Anterior cingulate cortex (tissue), 58 donors: ENCODE data around the gene QKI.

Experiments
- DNase-seq, 58 donors: peaks; one replicate each; lab custom pipeline; 2025; lab: John Stamatoyannopoulos, UW

Gene QKI

DNA sequence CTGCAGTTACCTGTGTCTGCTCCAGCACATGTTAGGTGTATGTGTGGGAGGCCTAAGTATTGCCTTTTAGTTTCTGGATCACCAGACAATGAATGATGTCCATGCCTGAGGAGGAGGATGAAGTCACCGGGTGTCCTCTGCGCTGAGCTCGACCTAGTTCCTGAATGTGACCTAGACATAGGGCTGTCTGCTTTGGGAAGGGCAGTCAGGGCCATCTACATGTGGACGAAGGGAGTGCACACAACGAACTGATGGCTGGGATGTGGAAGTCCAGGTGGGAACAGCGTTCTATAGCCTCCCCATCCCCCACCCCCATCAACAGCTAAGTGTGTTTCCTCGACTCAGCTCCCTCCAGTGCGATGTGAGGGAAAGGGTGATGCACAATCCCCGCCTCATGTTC, 186.3 kb downstream of the QKI start:
- DNase-seq, result no peak

DNA sequence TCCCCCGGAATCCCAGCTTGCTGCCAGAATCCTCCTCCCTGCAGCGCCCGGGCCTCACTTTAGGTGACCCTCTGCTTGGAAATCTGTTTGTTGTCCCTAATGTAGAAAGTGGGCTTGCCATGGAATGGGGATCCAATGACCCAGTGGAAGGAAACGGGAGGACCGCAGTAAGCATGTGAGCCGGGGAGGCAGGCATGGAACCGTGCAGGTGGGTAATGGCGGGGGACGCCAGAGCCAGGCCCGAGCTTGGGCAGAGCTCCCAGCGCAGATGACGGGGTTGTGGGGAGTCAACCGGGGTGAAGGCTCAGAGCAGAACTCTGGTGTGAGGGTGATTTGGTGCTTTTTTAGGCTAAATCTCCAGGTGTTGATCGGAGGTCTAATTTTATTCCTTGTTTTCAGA, 188.3 kb downstream of the QKI start:
- DNase-seq, result no peak

DNA sequence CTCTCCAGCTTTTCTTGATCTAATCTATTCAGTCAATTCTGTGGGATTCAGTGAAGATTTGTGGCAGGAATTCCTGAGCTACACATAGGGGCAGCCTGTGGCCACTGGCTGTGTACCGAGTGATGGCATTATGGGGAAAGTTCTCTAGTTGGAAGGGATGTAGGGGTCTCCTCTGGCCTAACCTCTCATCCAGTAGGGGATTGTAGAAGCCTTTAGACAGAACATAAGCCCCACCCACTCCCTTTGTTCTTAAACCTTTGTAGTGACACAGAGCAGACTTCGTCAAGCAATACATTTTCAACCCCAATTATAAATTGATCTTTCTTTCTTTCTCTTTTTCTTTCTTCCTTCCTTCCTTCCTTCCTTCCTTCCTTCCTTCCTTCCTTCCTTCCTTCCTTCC, 188.9 kb downstream of the QKI start:
- no peak for DNase-seq

DNA sequence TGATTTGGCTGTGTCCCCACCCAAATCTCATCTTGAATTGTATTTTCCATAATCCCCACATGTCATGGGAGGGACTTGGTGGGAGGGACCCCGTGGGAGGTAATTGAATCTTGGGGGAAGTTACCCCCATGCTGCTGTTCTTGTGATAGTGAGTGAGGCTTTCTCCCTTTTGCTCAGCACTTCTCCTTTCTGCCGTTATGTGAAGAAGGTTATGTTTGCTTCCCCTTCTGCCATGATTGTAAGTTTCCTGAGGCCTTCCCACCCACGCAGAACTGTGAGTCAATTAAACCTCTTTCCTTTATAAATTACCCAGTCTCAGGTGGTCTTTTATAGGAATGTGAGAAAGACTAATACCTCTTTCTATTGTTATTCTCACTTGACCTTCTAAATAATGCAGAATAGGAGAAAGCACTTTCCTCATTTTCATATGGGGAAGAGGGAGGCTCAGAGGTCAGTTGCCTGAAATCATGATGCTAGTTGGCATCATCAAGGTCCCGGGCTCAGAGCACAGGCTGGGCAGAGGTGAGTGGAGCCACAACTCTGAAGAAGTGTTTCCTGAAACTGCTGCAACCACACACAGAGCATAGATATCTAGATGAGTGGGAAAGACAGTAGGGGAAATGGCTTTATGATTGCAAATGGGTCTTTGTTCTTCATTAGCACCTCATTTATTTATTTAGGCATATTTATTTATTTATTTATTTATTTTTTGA, 191.0 kb downstream of the QKI start:
- no peak for DNase-seq

DNA sequence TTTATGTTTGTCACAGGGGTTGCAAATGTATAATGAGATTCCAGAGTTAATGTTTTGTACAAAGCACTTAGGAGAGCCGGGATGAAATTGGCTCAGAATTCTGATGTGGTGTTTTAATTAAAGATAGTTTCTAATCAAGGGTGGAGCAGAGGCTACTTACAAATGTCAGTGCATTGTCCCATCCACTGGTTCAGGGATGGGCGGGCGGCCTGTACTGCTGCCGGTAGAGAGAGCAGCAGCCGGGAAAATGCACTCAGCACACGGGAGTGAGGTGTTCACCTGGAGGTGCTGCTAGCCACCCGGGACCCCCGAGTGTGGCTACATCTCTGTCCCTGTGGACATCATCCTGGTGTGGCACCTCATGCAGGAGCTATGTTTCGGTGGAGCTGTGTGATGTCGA, 193.3 kb downstream of the QKI start:
- no peak for DNase-seq

DNA sequence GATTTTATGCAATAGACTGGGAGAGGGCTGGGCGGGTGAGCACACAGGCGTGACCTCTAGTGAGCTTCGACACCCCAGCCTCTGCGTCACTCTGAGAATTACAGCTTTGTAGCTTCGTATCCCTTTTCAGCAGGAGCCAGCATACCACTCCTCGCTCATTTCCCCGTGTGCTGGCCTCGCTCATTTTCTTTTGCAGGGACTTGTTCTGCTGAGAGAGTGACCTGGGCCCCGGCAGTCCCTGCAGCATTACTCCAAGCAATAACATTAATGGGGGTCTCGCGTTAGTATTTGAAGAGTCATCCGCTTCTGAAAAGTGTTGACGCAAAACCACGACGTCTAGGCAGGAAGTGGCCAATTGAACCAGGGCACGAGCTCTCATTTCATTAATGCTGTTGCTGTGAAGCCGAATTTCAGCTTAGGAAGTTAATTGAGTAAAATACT, 193.7 kb downstream of the QKI start:
- DNase-seq, result no peak

DNA sequence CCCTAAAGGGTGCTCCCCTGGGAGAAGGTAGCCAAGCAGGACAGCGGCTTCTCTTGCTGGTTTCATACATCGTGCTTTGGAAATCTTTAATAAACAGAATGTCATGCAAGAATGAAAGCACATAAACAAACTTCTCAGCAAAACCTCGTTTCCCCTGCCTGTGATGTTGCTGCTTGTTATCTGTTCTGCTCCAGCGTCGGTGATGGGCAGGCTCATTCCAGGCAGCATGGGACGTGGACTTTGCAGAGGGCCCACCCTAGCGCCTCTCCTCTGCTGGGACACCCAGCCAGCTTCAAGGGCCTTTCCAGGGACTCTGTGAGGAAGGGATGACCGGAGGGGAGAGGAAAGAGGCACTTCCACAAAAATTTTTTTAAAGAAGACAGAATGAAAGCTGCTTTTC, 197.7 kb downstream of the QKI start:
- DNase-seq, result no peak

DNA sequence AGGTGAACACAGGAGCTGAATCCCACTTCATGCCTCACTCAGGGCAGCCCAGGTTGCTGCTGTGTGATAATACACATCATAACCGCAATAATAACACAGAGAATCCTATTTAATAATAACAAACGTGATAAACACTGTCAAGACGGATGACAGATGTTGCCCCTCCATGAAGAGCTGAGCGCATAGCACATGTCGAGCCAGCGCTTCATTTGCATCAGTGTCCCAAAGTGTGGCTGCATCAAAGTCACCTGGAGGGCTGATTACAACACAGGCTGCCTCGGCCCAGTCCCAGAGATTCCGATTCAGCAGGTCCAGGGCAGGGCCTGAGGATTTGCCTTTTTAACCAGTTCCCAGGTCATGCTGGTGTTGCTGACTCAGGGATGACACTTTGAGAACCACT, 198.5 kb downstream of the QKI start:
- DNase-seq, result no peak

DNA sequence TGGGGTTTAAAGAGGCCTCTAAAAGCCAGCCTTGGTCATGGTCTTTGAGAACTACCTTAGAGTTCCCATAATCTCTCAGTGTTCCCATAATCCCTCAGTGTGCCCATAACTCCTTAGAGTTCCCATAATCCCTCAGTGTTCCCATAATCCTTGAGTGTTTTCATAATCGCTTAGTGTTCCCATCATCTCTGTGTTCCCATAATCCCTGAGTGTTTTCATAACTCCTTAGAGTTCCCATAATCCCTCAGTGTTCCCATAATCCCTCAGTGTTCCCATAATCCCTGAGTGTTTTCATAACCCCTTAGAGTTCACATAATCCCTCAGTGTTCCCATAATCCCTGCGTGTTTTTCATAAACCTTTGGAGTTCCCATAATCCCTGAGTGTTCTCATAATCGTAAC, 199.2 kb downstream of the QKI start:
- DNase-seq, result no peak

DNA sequence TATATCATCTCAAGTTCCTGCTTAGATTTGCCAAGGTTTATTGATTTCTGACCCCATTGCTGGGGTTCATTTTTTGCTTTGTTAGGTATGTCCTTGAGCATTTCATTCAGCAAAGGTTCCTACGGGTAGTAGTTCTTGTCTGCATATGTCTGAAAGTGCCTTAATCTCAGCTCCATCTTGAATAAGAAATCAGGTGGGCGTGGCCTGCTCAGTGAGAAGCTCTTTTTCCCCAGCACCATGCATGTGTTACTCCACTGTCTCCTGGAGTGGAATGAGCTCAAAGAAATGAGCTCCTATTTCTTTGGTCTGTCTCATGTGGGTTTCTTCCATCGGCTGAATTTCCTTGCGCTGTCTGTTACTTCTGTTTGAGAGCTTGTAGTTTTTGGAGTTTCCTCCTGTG, 201.9 kb downstream of the QKI start:
- no peak for DNase-seq

DNA sequence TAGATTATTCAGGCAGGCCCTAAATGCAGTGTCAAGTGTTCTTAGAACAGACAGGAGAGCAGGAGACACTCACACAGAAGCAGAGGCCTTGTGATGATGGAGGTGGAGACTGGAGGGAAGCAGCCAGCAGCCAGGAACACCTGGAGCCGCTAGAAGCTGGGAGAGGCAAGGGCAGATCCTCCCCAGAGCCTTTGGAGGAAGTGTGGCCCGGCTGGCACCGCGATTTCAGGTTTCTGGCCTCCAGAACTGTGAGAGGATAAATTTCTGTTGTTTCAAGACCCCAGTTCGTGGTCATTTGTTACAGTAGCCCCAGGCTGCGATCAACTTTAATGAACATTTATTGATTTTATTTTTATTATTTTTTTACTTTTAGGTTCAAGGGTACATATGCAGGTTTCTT, 203.0 kb downstream of the QKI start:
- no peak for DNase-seq

DNA sequence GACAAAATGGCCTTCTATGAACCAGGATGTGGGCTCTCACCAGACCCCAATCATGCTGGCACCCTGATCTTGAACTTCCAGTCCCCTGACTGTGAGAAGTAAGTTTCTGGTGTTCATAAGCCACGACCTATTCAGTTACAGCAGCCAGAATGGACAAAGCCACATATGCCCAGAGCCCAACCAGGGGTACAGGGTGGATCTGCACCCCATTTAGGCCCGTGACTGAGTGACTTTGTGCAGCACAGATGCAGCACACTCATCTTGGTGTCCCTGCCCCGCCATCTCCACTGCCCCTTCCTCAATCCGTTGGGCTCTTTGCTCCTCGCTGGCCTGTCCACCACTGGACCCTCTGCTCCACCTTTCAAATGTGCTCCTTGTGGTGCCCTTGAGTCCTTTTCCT, 205.6 kb downstream of the QKI start:
- no peak for DNase-seq

DNA sequence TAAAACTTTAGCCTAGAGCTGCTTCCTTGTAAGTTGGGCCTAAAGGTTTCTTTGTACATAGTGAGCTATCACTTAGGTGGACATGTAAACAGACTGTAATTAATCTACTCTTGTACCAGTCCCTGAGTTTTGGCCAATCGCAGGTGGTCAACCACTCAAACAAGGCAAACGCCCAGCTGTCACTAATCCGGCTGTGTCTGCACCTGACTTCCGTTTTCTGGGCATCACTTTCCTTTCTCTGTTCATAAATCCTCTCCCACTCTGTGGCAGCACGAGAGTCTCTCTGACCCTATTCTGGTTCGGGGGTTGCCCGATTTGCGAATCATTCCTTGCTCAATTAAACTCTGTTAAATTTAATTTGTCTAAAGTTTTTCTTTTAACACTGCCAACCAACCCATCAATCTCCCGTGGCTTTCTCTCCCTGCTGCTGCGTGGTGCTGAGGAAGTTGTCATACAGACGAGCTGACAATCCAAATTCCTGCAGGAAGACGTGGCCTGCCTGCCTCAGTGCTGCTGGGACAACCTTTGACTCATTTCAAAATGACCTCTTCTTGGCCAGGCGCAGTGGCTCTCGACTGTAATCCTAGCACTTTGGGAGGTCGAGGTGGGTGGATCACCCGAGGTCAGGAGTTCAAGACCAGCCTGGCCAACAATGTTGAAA, 206.3 kb downstream of the QKI start:
- no peak for DNase-seq

DNA sequence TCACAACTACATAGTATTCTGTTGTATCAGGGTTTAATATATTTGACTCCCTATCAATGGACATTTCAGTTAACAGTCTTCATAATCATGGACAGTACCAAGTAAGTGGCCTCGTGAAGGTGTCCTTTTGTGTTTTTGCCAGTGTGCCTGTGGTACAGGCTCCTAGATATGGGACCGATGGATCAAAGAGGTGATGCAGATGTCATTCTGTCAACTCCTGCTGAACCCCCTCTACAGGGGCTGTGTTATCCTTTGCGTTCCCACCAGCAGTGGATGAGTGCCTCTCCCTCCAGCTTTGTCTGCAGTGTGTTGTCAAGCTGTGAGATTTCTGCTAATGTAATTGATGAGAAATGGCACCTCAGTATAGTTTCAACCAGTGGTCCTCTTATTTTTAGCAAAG, 210.7 kb downstream of the QKI start:
- DNase-seq, result no peak

DNA sequence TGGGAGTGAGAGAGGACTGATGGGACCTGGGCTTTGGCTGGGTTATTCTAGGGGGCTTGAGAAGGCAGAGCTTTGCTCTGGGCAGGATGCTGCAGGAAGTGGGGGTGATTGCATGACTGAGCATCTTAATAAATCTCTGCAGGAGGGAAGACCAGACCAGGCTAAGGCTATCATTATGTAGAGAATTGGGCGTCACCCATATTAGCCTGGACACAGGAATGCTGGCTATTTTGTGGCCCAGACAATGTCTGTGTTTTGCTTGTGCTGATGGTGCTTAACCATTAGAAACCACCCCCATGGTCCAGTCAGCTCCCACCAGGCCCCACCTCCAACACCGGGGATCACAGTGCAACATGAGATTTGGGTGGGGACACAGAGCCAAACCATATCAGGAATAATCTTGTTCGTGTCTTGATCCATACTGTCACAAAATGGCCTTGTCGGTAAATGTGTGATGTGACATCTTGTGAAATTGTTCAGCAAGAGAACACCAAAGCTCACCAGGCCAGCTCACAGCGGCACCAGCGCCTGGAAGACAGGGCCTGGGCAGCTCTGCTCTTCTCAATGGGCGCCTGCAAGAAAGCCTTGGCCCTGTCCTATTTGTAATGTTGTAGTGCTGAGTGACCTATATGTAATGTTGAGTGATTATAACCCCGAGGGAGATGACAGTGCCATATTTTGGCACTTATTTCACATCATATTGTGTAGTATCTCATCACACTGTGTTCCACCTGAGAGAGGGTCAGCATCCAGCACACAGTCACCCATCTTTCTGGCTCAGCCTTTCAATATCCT, 211.8 kb downstream of the QKI start:
- DNase-seq, result no peak

DNA sequence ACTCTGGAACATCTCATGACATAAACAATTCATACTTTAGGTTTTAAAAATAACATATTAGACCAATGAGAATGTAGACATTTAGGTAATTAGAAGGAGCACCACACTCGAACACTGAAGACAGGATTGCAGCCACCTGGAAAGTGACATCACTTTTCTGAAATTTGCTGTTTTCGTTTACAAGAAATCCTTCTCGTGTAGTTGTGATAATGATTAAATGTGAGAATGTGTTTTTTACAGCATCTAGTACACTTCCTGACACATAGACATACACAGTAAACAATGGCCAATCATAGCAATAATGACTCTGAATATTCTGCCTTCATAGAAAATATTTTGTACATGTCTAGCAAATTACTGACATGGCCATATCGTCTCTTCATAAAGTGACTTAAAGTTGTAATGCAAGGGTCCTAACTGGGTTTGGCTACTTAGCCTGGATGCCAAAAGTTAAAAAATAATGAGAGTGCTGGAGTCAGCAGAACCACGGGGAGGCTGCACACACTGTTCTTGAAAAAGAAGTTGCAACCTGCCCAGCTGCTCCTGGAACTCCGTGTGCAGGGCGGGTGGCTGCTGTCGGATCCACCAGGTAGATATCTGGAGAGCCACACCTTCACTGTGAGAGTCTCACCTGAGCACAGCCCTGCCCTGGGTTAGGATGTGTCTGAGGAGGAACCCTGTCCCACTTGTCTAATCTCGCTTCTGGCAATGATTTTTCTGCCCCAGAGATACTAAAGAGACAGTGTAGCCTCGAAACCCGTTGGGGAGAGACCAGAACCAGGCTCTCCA, 212.9 kb downstream of the QKI start:
- DNase-seq, result no peak
